Esophagus squamous epithelium (tissue), 5 donors: ENCODE results near the gene CHD1L. TPM values are rescaled to one million over a fixed set of nuclear protein-coding genes. Genes with fewer than 3 reads are reported as not detected.

Experiments
- DNase-seq: peaks from one replicate; lab custom pipeline; 2025; lab: John Stamatoyannopoulos, UW
- H3K27ac ChIP-seq, 4 donors: fragments of 200-600 bp; sonication (generic); one replicate each; pipeline ENCODE4 v1.5.1; 2016 to 2019; ENCODE audit warnings: mild to moderate bottlenecking in 1 of 4
- H3K27me3 ChIP-seq, 4 donors: fragments of 200-600 bp; sonication (generic); 1 replicate in 3 of 4; 2 replicates in 1 of 4; pipeline versions ENCODE4 v1.5.1 to v1.6.0; 2017 to 2021; ENCODE audit warnings: antibody characterized with exemption in 1 of 4
- H3K36me3 ChIP-seq, 3 donors: fragments of 200-600 bp; sonication (generic); one replicate each; pipeline ENCODE4 v1.5.1; 2016 to 2019
- H3K4me1 ChIP-seq, 3 donors: fragments of 200-600 bp; sonication (generic); one replicate each; pipeline ENCODE4 v1.5.1; 2017 to 2019
- H3K4me3 ChIP-seq, 4 donors: fragments of 200-600 bp; sonication (generic); 1 replicate in 3 of 4; 2 replicates in 1 of 4; pipeline ENCODE4 v1.5.1; 2016 to 2019; ENCODE audit warnings: mild to moderate bottlenecking in 2 of 4, moderate library complexity in 1 of 4
- H3K9me3 ChIP-seq, 3 donors: fragments of 200-600 bp; sonication (generic); one replicate each; pipeline ENCODE4 v1.5.1; 2016 to 2019
- CTCF ChIP-seq, 6 experiments: fragments of 450-650 bp in 4 of 6; fragments of 200-600 bp in 2 of 6; sonication (generic) in 2 of 6; IDR thresholded peaks; one replicate each; pipeline ENCODE4 v1.5.1; 2016 to 2019; ENCODE audit warnings: antibody characterized with exemption in 6 of 6, mild to moderate bottlenecking in 4 of 6, moderate library complexity in 4 of 6
- POLR2A ChIP-seq, 4 donors: fragments of 450-650 bp; IDR thresholded peaks; one replicate each; pipeline ENCODE4 v1.6.1; 2017; ENCODE audit warnings: antibody characterized with exemption in 4 of 4, mild to moderate bottlenecking in 4 of 4, moderate library complexity in 3 of 4
- WGBS, 2 donors: methylation state at CpG; one replicate each; pipeline ENCODE4 v1.1.5; 2018; 5-methylcytosine and 5-hydroxymethylcytosine counted together
- intact Hi-C: fragments of 100-400 bp; cut with DNase I; formaldehyde crosslinking; loops from one replicate; pipeline ENCODE4 v1.15.0; 2022
- total RNA-seq, 4 donors: library from RNA; depleted of rRNA; stranded (reverse); fragments of >200 nt; gene quantifications; one replicate each; pipeline ENCODE4 v1.1.0, GENCODE V29; 2016
- donor health status: DM: yes; HTN: yes; CAD: no.

Gene CHD1L
- total RNA-seq, 4 donors from 2014 or later = 6.7 to 24.2 (median 18.4) TPM

GRCh38 chr1:147213271-147213670 lies 29.2 kb upstream of the CHD1L start:
- H3K4me3 ChIP-seq = no peak overlapping the region

GRCh38 chr1:147214325-147214724 lies 28.2 kb upstream of the CHD1L start:
- Histone ChIP-seq H3K27ac (no peak overlapping the region), H3K36me3 (peaks cover 0 to 7% (median 0%) of the 10 kb centered on the region in 3 donors), H3K27me3 (no peaks in the 10 kb centered on the region), H3K9me3 (no peaks in the 10 kb centered on the region), H3K4me1 (no peaks in the 10 kb centered on the region), H3K4me3 (no peak overlapping the region)
- no peak for DNase-seq
- 69 to 85% methylated on average over 7 of the region's 7 CpGs for WGBS, 2 donors
- no peak for TF ChIP-seq CTCF (IDR thresholded peaks at IDR 0.05)
- intact Hi-C loops = no loop called here

More at GRCh38 chr1:147213271-147213670, 29.2 kb upstream of the CHD1L start:
- TF ChIP-seq POLR2A (IDR thresholded peaks at IDR 0.05) = no peak
- no peak for TF ChIP-seq CTCF (IDR thresholded peaks at IDR 0.05)
- H3K9me3 ChIP-seq = no peaks in the 10 kb centered on the region
- no peaks in the 10 kb centered on the region for H3K4me1 ChIP-seq
- H3K27me3 ChIP-seq = no peaks in the 10 kb centered on the region
- no peak for DNase-seq
- no peak overlapping the region for H3K27ac ChIP-seq
- peaks cover 0 to 7% (median 0%) of the 10 kb centered on the region in 3 donors for H3K36me3 ChIP-seq
- intact Hi-C loops = no loop called here

- intact Hi-C loops = no loop called here
- Histone ChIP-seq H3K27ac (no peak overlapping the region), H3K4me1 (no peaks in the 10 kb centered on the region), H3K36me3 (peaks cover 0 to 7% (median 0%) of the 10 kb centered on the region in 3 donors), H3K4me3 (no peak overlapping the region), H3K9me3 (no peaks in the 10 kb centered on the region), H3K27me3 (no peaks in the 10 kb centered on the region)
- TF ChIP-seq POLR2A (IDR thresholded peaks at IDR 0.05) (no peak), CTCF (IDR thresholded peaks at IDR 0.05) (no peak)
- no peak for DNase-seq
Observed at GRCh38 chr1:147214842-147215539, 27.5 kb upstream of the CHD1L start.

- 29 to 34% methylated on average over 2 of the region's 2 CpGs for WGBS, 2 donors
- H3K36me3 ChIP-seq = peaks cover 0 to 7% (median 0%) of the 10 kb centered on the region in 3 donors
- H3K4me1 ChIP-seq = no peaks in the 10 kb centered on the region
- no peak overlapping the region for H3K4me3 ChIP-seq
- no peaks in the 10 kb centered on the region for H3K27me3 ChIP-seq
- intact Hi-C loops = no loop called here
- no peaks in the 10 kb centered on the region for H3K9me3 ChIP-seq
- H3K27ac ChIP-seq = no peak overlapping the region
- TF ChIP-seq CTCF (IDR thresholded peaks at IDR 0.05) (no peak), POLR2A (IDR thresholded peaks at IDR 0.05) (no peak)
- no peak for DNase-seq
Observed at GRCh38 chr1:147215540-147215916, 27.0 kb upstream of the CHD1L start.

GRCh38 chr1:147216124-147216523 lies 26.4 kb upstream of the CHD1L start:
- H3K36me3 ChIP-seq = peaks cover 0 to 7% (median 0%) of the 10 kb centered on the region in 3 donors
- WGBS, 2 donors = 81 to 91% methylated on average over 3 of the region's 3 CpGs
- intact Hi-C loops = no loop called here

More at GRCh38 chr1:147216124-147216523, 26.4 kb upstream of the CHD1L start:
- H3K9me3 ChIP-seq = no peaks in the 10 kb centered on the region
- no peak overlapping the region for H3K4me3 ChIP-seq
- TF ChIP-seq CTCF (IDR thresholded peaks at IDR 0.05) (no peak), POLR2A (IDR thresholded peaks at IDR 0.05) (no peak)
- H3K27ac ChIP-seq = no peak overlapping the region
- no peak for DNase-seq
- no peaks in the 10 kb centered on the region for H3K27me3 ChIP-seq
- H3K4me1 ChIP-seq = no peaks in the 10 kb centered on the region
